HCT116 (cell line): ENCODE data around the gene PNLIP. TPM values are rescaled to one million over a fixed set of nuclear protein-coding genes. Genes with fewer than 3 reads are reported as not detected.

Source experiments
- ATAC-seq: fragments of 200-7000 bp; cut with Tn5 transposase; 2 replicates; pipeline ENCODE4 v1.9.1; 2020; ENCODE audit warnings: mild to moderate bottlenecking, moderate library complexity
- BruUV-seq: library from RNA; stranded (reverse); fragments of 400-500 nt; replicated peaks from 2 replicates; lab custom pipeline; 2021; lab: Mats Ljungman, UMichigan
- CTCF ChIA-PET: fragments of 300-600 bp; sonication (Branson Sonifier 250); formaldehyde crosslinking; loops from one replicate; lab custom pipeline; 2021; ENCODE audit warnings: antibody characterized with exemption; lab: Charles Lee
- POLR2A ChIA-PET: fragments of 300-600, 350-600 bp; sonication (Branson Sonifier 250); formaldehyde crosslinking; loops from one replicate; lab custom pipeline; 2021; ENCODE audit warnings: antibody characterized with exemption; lab: Charles Lee
- RAD21 ChIA-PET, 2 experiments: fragments of 300-600 bp; sonication (Branson Sonifier 250); formaldehyde crosslinking; loops; one replicate each; lab custom pipeline; 2023; ENCODE audit warnings: low total read pairs in 2 of 2; ENCODE audit not compliant: uncharacterized antibody in 2 of 2, unreplicated experiment in 2 of 2, low non-redundant PET in 1 of 2; lab: Charles Lee
- DNase-seq: peaks from one replicate; pipeline ENCODE4 v3.0.0-alpha.2; 2010; ENCODE audit warnings: low read depth, low spot score
- H2AFZ ChIP-seq: fragments of 200-600 bp; shearing (Covaris generic), sonication (generic); 2 replicates; pipeline ENCODE4 v1.6.1; 2017; ENCODE audit warnings: low read depth, mixed run types, mixed read lengths, antibody characterized with exemption, low read length; ENCODE audit not compliant: poor library complexity, severe bottlenecking
- H3K27ac ChIP-seq: 2 replicates; pipeline ENCODE4 v1.5.1; 2012; ENCODE audit warnings: low read depth, low read length
- H3K27me3 ChIP-seq: fragments of 200-600 bp; sonication (generic); 2 replicates; pipeline ENCODE4 v1.6.1; 2016; ENCODE audit warnings: mixed run types, low read length, mixed read lengths; ENCODE audit not compliant: insufficient read depth
- H3K36me3 ChIP-seq, 2 experiments: fragments of 200-500 bp in 1 of 2; fragments of 200-600 bp in 1 of 2; sonication (Bioruptor generic) in 1 of 2; sonication (generic) in 1 of 2; 2 replicates each; pipeline versions ENCODE4 v1.5.1 to v1.6.1; 2014 to 2016; ENCODE audit warnings: low read length in 2 of 2, inconsistent platforms in 1 of 2, mixed read lengths in 1 of 2, mixed run types in 1 of 2; ENCODE audit not compliant: insufficient read depth in 2 of 2, control insufficient read depth in 1 of 2
- H3K4me1 ChIP-seq, 2 experiments: fragments of 200-600 bp in 1 of 2; sonication (generic) in 1 of 2; 2 replicates each; pipeline versions ENCODE4 v1.5.1 to v1.6.1; 2012 to 2017; ENCODE audit warnings: low read length in 2 of 2, inconsistent platforms in 1 of 2, mild to moderate bottlenecking in 1 of 2, mixed read lengths in 1 of 2, mixed run types in 1 of 2, moderate library complexity in 1 of 2; ENCODE audit not compliant: insufficient read depth in 2 of 2, control insufficient read depth in 1 of 2
- H3K4me2 ChIP-seq: fragments of 200-600 bp; sonication (generic); 2 replicates; pipeline ENCODE4 v1.6.1; 2017; ENCODE audit warnings: mixed run types, low read length, mixed read lengths
- H3K4me3 ChIP-seq, 2 experiments: fragments of 200-600 bp in 1 of 2; sonication (generic) in 1 of 2; replicated peaks in 1 of 2; 2 replicates each; pipeline ENCODE4 v1.5.1; 2011 to 2016; ENCODE audit warnings: low read length in 2 of 2, control low read depth in 1 of 2, low read depth in 1 of 2, mild to moderate bottlenecking in 1 of 2, mixed read lengths in 1 of 2, mixed run types in 1 of 2
- H3K79me2 ChIP-seq: fragments of 200-600 bp; sonication (generic); 2 replicates; pipeline ENCODE4 v1.6.1; 2017; ENCODE audit warnings: mild to moderate bottlenecking, mixed run types, low read length, moderate library complexity, mixed read lengths; ENCODE audit not compliant: insufficient read depth
- H3K9ac ChIP-seq: fragments of 200-600 bp; sonication (generic); 2 replicates; pipeline ENCODE4 v1.6.1; 2016; ENCODE audit warnings: low read length, mixed read lengths
- H3K9me2 ChIP-seq: fragments of 200-600 bp; sonication (generic), shearing (Covaris generic); 2 replicates; pipeline ENCODE4 v1.6.1; 2017; ENCODE audit warnings: mixed run types, mild to moderate bottlenecking, moderate library complexity; ENCODE audit not compliant: insufficient read depth
- H3K9me3 ChIP-seq, 2 experiments: fragments of 200-500 bp in 1 of 2; fragments of 200-600 bp in 1 of 2; sonication (Bioruptor generic) in 1 of 2; sonication (generic) in 1 of 2; 2 replicates each; pipeline ENCODE4 v1.6.1; 2014 to 2017; ENCODE audit warnings: low read length in 2 of 2, mixed read lengths in 2 of 2, inconsistent platforms in 1 of 2, low read depth in 1 of 2, mild to moderate bottlenecking in 1 of 2, mixed run types in 1 of 2, moderate library complexity in 1 of 2; ENCODE audit not compliant: control insufficient read depth in 1 of 2, insufficient read depth in 1 of 2
- H4K20me1 ChIP-seq: fragments of 200-600 bp; sonication (generic), shearing (Covaris generic); 2 replicates; pipeline ENCODE4 v1.6.1; 2017; ENCODE audit warnings: mixed run types, mild to moderate bottlenecking, moderate library complexity; ENCODE audit not compliant: insufficient read depth
- CEBPB ChIP-seq: IDR thresholded peaks from 2 replicates; pipeline ENCODE4 v1.6.1; 2012; ENCODE audit warnings: low read depth
- EGR1 ChIP-seq: IDR thresholded peaks from 2 replicates; pipeline ENCODE4 v1.6.1; 2012; ENCODE audit warnings: low read depth
- ELF1 ChIP-seq: IDR thresholded peaks from 2 replicates; pipeline ENCODE4 v1.6.1; 2012; ENCODE audit warnings: low read depth, borderline replicate concordance
- EZH2 ChIP-seq: fragments of 200-600 bp; sonication (generic); IDR thresholded peaks from 2 replicates; pipeline ENCODE4 v1.6.1; 2017; ENCODE audit warnings: antibody characterized with exemption, mixed run types
- EZH2phosphoT487 ChIP-seq: fragments of 200-600 bp; IDR thresholded peaks from 2 replicates; pipeline ENCODE4 v1.6.1; 2018; ENCODE audit warnings: antibody characterized with exemption, borderline replicate concordance
- POLR2AphosphoS5 ChIP-seq: IDR thresholded peaks from 2 replicates; pipeline ENCODE4 v1.6.1; 2011; ENCODE audit warnings: mild to moderate bottlenecking, low read depth, low read length, moderate library complexity
- RAD21 ChIP-seq: IDR thresholded peaks from 2 replicates; pipeline ENCODE4 v1.6.1; 2012; ENCODE audit warnings: low read depth, mild to moderate bottlenecking
- SIN3A ChIP-seq: IDR thresholded peaks from 2 replicates; pipeline ENCODE4 v1.6.1; 2012; ENCODE audit warnings: low read depth
- SP1 ChIP-seq: IDR thresholded peaks from 2 replicates; pipeline ENCODE4 v1.6.1; 2012; ENCODE audit warnings: low read depth
- TCF7L2 ChIP-seq: IDR thresholded peaks from 2 replicates; pipeline ENCODE4 v1.7.0; 2011; ENCODE audit warnings: borderline replicate concordance, inconsistent platforms; ENCODE audit not compliant: insufficient read depth, insufficient read length; ENCODE audit errors: extremely low read depth
- YY1 ChIP-seq: IDR thresholded peaks from 2 replicates; pipeline ENCODE4 v1.6.1; 2011; ENCODE audit warnings: low read length, low read depth, moderate library complexity, mild to moderate bottlenecking; ENCODE audit not compliant: insufficient replicate concordance; ENCODE audit errors: extremely low read depth
- ZNF274 ChIP-seq: fragments of 200-500 bp; sonication (Bioruptor generic); IDR thresholded peaks from 2 replicates; pipeline ENCODE4 v1.6.1; 2014; ENCODE audit warnings: mild to moderate bottlenecking, low read depth, low read length, inconsistent platforms
- intact Hi-C: fragments of 100-400 bp; cut with micrococcal nuclease; formaldehyde crosslinking; loops from 2 replicates; pipeline ENCODE4 v1.10.0; 2022
- total RNA-seq: library from RNA; stranded (reverse); gene quantifications from one replicate; pipeline ENCODE4 v1.2.1, GENCODE V29; 2021; ENCODE audit not compliant: unreplicated experiment
- TF ChIP-seq, protein P1 (sequence below): IDR thresholded peaks from 2 replicates; pipeline ENCODE4 v1.6.1; 2012; ENCODE audit warnings: low read depth
- TF ChIP-seq, protein P2 (sequence below): IDR thresholded peaks from 2 replicates; pipeline ENCODE4 v1.6.1; 2012

Gene PNLIP
- total RNA-seq, 1 experiment from 2014 or later = 1.3 TPM

DNA sequence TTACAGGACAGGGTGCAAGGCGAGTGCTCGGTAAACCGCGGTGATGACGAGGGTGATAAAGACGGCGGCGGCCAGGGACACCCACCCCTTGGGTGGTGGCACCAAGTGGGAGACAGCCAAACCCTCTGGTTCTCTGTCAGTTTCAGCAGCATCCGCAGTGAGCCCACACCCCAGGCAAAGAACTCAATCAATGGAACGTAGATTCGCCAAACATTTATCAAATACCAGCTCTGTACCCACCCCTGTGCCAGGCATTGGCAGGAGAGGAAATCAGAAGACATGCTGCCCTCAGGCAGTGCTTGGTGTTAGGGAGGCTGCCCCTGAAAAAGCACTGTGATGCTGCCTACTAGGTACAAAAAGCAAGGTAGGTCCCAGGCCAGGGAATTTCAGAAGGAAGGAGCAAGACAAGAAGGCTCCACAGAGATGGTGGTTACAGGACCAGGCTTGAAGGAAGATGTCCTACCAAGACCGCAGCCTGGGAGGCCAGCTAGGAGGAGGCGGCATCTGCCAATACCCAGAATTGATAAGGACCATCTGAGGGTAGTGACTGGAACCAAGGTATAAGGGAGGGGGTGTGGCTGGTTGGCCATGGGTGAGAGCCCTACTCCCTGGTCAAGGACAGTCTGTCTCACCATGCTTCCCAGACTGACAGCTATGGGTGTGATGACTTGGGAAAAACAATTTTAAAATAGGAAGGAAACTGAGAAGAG lies 64.9 kb downstream of the PNLIP start:
- H3K4me1 ChIP-seq = no peaks in the 10 kb centered on the region
- intact Hi-C loops = no loop called here
- no peaks in the 10 kb centered on the region for H3K9me2 ChIP-seq
- H3K4me3 ChIP-seq = no peak overlapping the region
- 0 out of 2 replicates have a peak, but pooled peaks cover under 1% of the 10 kb centered on the region for H3K27me3 ChIP-seq
- H3K36me3 ChIP-seq = no peaks in the 10 kb centered on the region
- ChIA-PET POLR2A (no interaction called here), RAD21 (no interaction called here), CTCF (interaction anchor here (1.7 kb wide), 1 partner anchor 564 kb away, joined by 4 read pairs; no protein-coding TSS in a partner anchor)
- TF ChIP-seq RAD21 (no peak), POLR2AphosphoS5 (no peak), CEBPB (no peak), SP1 (no peak)
- no peak overlapping the region for H3K27ac ChIP-seq
- ATAC-seq (no peak), DNase-seq (no peak)
- H3K9ac ChIP-seq = no peak overlapping the region
- H2AFZ ChIP-seq = no peak overlapping the region
- no peaks in the 10 kb centered on the region for H4K20me1 ChIP-seq
- BruUV-seq = no TSS peak
- H3K9me3 ChIP-seq = no peaks in the 10 kb centered on the region
- no peaks in the 10 kb centered on the region for H3K79me2 ChIP-seq
- no peak overlapping the region for H3K4me2 ChIP-seq

DNA sequence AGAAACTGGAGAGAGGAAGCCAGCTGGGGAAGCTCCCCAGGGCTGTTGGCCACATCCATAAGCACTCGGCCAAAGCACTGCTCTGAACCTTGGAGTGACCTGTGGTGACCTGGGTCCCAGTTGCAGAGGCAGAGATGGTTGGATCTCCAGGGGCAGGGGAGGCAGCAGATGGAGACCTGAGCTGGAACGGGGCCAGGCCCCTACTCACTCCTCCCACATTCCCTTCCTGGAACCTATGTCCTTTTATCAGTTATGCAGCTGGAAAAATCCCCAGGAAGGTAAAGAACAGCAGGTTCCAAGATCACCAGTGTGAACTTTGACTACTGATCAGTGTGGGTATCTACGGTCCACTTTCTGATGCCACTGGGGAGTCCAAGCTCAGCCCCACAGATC lies 65.4 kb downstream of the PNLIP start:
- H3K9me2 ChIP-seq = no peaks in the 10 kb centered on the region
- BruUV-seq = no TSS peak
- H2AFZ ChIP-seq = no peak overlapping the region
- H3K4me1 ChIP-seq = no peaks in the 10 kb centered on the region
- DNase-seq (no peak), ATAC-seq (no peak)
- H4K20me1 ChIP-seq = no peaks in the 10 kb centered on the region
- CTCF ChIA-PET = interaction anchor here (1.7 kb wide), 1 partner anchor 563 kb away, joined by 4 read pairs; no protein-coding TSS in a partner anchor
- intact Hi-C loops = no loop called here
- no peak overlapping the region for H3K4me2 ChIP-seq
- H3K27ac ChIP-seq = no peak overlapping the region
- H3K79me2 ChIP-seq = no peaks in the 10 kb centered on the region
- no peaks in the 10 kb centered on the region for H3K9me3 ChIP-seq
- no peak overlapping the region for H3K9ac ChIP-seq
- H3K4me3 ChIP-seq = no peak overlapping the region
- no peak for TF ChIP-seq POLR2AphosphoS5
- TF ChIP-seq YY1 = no peak
- TF ChIP-seq EGR1 = no peak
- no peak for TF ChIP-seq TCF7L2
- no peak for TF ChIP-seq EZH2
- TF ChIP-seq ELF1 = no peak
- TF ChIP-seq, protein P1, sequence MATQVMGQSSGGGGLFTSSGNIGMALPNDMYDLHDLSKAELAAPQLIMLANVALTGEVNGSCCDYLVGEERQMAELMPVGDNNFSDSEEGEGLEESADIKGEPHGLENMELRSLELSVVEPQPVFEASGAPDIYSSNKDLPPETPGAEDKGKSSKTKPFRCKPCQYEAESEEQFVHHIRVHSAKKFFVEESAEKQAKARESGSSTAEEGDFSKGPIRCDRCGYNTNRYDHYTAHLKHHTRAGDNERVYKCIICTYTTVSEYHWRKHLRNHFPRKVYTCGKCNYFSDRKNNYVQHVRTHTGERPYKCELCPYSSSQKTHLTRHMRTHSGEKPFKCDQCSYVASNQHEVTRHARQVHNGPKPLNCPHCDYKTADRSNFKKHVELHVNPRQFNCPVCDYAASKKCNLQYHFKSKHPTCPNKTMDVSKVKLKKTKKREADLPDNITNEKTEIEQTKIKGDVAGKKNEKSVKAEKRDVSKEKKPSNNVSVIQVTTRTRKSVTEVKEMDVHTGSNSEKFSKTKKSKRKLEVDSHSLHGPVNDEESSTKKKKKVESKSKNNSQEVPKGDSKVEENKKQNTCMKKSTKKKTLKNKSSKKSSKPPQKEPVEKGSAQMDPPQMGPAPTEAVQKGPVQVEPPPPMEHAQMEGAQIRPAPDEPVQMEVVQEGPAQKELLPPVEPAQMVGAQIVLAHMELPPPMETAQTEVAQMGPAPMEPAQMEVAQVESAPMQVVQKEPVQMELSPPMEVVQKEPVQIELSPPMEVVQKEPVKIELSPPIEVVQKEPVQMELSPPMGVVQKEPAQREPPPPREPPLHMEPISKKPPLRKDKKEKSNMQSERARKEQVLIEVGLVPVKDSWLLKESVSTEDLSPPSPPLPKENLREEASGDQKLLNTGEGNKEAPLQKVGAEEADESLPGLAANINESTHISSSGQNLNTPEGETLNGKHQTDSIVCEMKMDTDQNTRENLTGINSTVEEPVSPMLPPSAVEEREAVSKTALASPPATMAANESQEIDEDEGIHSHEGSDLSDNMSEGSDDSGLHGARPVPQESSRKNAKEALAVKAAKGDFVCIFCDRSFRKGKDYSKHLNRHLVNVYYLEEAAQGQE = no peak
- TF ChIP-seq, protein P2, sequence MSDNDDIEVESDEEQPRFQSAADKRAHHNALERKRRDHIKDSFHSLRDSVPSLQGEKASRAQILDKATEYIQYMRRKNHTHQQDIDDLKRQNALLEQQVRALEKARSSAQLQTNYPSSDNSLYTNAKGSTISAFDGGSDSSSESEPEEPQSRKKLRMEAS = no peak
- no peak for TF ChIP-seq SIN3A
- TF ChIP-seq EZH2phosphoT487 = no peak
- TF ChIP-seq ZNF274 = no peak
- no peak for TF ChIP-seq RAD21
- no peak for TF ChIP-seq SP1
- RAD21 ChIA-PET = no interaction called here
- H3K36me3 ChIP-seq = no peaks in the 10 kb centered on the region
- no peaks in the 10 kb centered on the region for H3K27me3 ChIP-seq
- POLR2A ChIA-PET = no interaction called here
